GM12878 (cell line): Measurements from ENCODE around the gene FOXP1. TPM values are rescaled to one million over a fixed set of nuclear protein-coding genes. Genes with fewer than 3 reads are reported as not detected.

ENCODE experiments used
- ATAC-seq: fragments of 200-7000 bp; cut with Tn5 transposase; 3 replicates; pipeline ENCODE4 v1.9.1; 2020; ENCODE audit warnings: mild to moderate bottlenecking, moderate library complexity
- BruUV-seq: library from RNA; stranded (reverse); fragments of 400-500 nt; replicated peaks from 2 replicates; lab custom pipeline; 2021; lab: Mats Ljungman, UMichigan
- CTCF ChIA-PET: fragments of 300-600 bp; sonication (Branson Sonifier 250); formaldehyde crosslinking; extraction: SDS; loops from one replicate; lab custom pipeline; 2021; ENCODE audit warnings: inconsistent platforms; lab: Yijun Ruan, JAX
- POLR2A ChIA-PET: fragments of 350-600 bp; formaldehyde crosslinking; extraction: SDS; loops from one replicate; lab custom pipeline; 2021; ENCODE audit warnings: inconsistent platforms; lab: Charles Lee
- RAD21 ChIA-PET: fragments of 300-600 bp; sonication (Branson Sonifier 250); formaldehyde crosslinking; loops from one replicate; lab custom pipeline; 2023; ENCODE audit warnings: antibody characterized with exemption; ENCODE audit not compliant: unreplicated experiment; lab: Charles Lee
- SMC1A ChIA-PET: fragments of 300-600 bp; sonication (Branson Sonifier 250); formaldehyde crosslinking; loops from one replicate; lab custom pipeline; 2023; ENCODE audit not compliant: unreplicated experiment, uncharacterized antibody; lab: Charles Lee
- DNase-seq: peaks from one replicate; pipeline ENCODE4 v3.0.0-alpha.2; 2011; ENCODE audit warnings: low read depth, low spot score
- FAIRE-seq: peaks from 3 replicates; lab custom pipeline; 2011; peaks lifted over from hg19 to GRCh38; lab: Jason Lieb, UNC
- H2AFZ ChIP-seq: 2 replicates; pipeline ENCODE4 v1.6.0; 2011; ENCODE audit warnings: low read depth, low read length, control low read depth; ENCODE audit not compliant: control insufficient read depth
- H3K27ac ChIP-seq: 2 replicates; pipeline ENCODE4 v1.5.1; 2011; ENCODE audit warnings: control low read depth; ENCODE audit not compliant: control insufficient read depth, insufficient read depth
- H3K27me3 ChIP-seq, 2 experiments: replicated peaks in 1 of 2; 2 replicates each; pipeline versions ENCODE4 v1.6.0 to v1.6.1; 2011; ENCODE audit warnings: low read length in 1 of 2; ENCODE audit not compliant: control insufficient read depth in 2 of 2, insufficient read depth in 2 of 2
- H3K36me3 ChIP-seq, 2 experiments: 2 replicates each; pipeline ENCODE4 v1.5.1; 2011; ENCODE audit warnings: low read length in 1 of 2; ENCODE audit not compliant: control insufficient read depth in 2 of 2, insufficient read depth in 2 of 2
- H3K4me1 ChIP-seq: 2 replicates; pipeline ENCODE4 v1.6.1; 2011; ENCODE audit warnings: mild to moderate bottlenecking, low read length, moderate library complexity, mixed read lengths; ENCODE audit not compliant: control insufficient read depth, insufficient read depth
- H3K4me2 ChIP-seq: 2 replicates; pipeline ENCODE4 v1.6.0; 2011; ENCODE audit warnings: control low read depth; ENCODE audit not compliant: control insufficient read depth, insufficient read depth
- H3K4me3 ChIP-seq: fragments of 200-600 bp; sonication (generic); 2 replicates; pipeline ENCODE4 v1.5.1; 2016
- H3K79me2 ChIP-seq: 2 replicates; pipeline ENCODE4 v1.6.0; 2011; ENCODE audit warnings: low read length; ENCODE audit not compliant: control insufficient read depth, insufficient read depth
- H3K9ac ChIP-seq: 2 replicates; pipeline ENCODE4 v1.8.0; 2011; ENCODE audit warnings: low read length, control low read depth, mixed read lengths; ENCODE audit not compliant: control insufficient read depth, insufficient read depth
- H3K9me3 ChIP-seq: replicated peaks from 3 replicates; pipeline ENCODE4 v1.5.1; 2011; ENCODE audit warnings: mild to moderate bottlenecking, low read length; ENCODE audit not compliant: control insufficient read depth, insufficient read depth
- H4K20me1 ChIP-seq: 2 replicates; pipeline ENCODE4 v1.6.0; 2011; ENCODE audit not compliant: control insufficient read depth, insufficient read depth
- BACH1 ChIP-seq: fragments of 450-650 bp; IDR thresholded peaks from 2 replicates; pipeline ENCODE4 v1.6.1; 2017; ENCODE audit warnings: mild to moderate bottlenecking, borderline replicate concordance
- IRF5 ChIP-seq: fragments of 450-650 bp; IDR thresholded peaks from 2 replicates; pipeline ENCODE4 v1.6.1; 2017; ENCODE audit warnings: borderline replicate concordance
- PKNOX1 ChIP-seq: fragments of 450-650 bp; IDR thresholded peaks from 2 replicates; pipeline ENCODE4 v1.6.1; 2016; ENCODE audit warnings: mild to moderate bottlenecking
- RELA ChIP-seq: fragments of 450-650 bp; IDR thresholded peaks from 2 replicates; pipeline ENCODE4 v1.8.0; 2014; ENCODE audit warnings: borderline replicate concordance; ENCODE audit not compliant: partially characterized antibody
- SUZ12 ChIP-seq: fragments of 200-600 bp; sonication (generic); IDR thresholded peaks from one replicate; pipeline ENCODE4 v1.6.1; 2018; ENCODE audit warnings: antibody characterized with exemption, mild to moderate bottlenecking; ENCODE audit not compliant: unreplicated experiment
- TBL1XR1 ChIP-seq: IDR thresholded peaks from 2 replicates; pipeline ENCODE4 v1.6.1; 2012; ENCODE audit warnings: low read depth, low read length, improper control_type of control experiment
- TCF7 ChIP-seq: IDR thresholded peaks from 2 replicates; pipeline ENCODE4 v1.6.1; 2014; ENCODE audit warnings: antibody characterized with exemption, borderline replicate concordance
- ZNF24 ChIP-seq: fragments of 450-650 bp; IDR thresholded peaks from 2 replicates; pipeline ENCODE4 v1.6.1; 2017; ENCODE audit warnings: antibody characterized with exemption, mild to moderate bottlenecking
- WGBS: methylation state at CpG from one replicate; pipeline ENCODE4 v1.1.6; 2016; ENCODE audit warnings: low lambda C conversion rate; ENCODE audit not compliant: insufficient replicate concordance, insufficient coverage; ENCODE audit errors: missing lambda C conversion rate; 5-methylcytosine and 5-hydroxymethylcytosine counted together
- in situ Hi-C: fragments of 300-500 bp; cut with MboI; formaldehyde crosslinking; loops from 9 replicates; pipeline ENCODE4 v1.14.3; 2018; ENCODE audit warnings: mixed read lengths
- intact Hi-C: fragments of 100-400 bp; cut with micrococcal nuclease; formaldehyde crosslinking; loops from one replicate; pipeline ENCODE4 v1.14.2; 2022; ENCODE audit not compliant: unreplicated experiment
- polyA plus RNA-seq, 11 experiments: library from polyadenylated mRNA; depleted of rRNA in 4 of 11; unstranded in 6 of 11; stranded (reverse) in 5 of 11; fragments of >200 nt; fragmentation: Nextera tagmentation in 4 of 11; fragmentation: Illumina TruSeq in 1 of 11; extraction: Ambion mirVana in 4 of 11; extraction: Trizol in 1 of 11; gene quantifications; 1 replicate in 1 of 11; 2 replicates in 10 of 11; pipeline versions ENCODE4 v1.2.1 to v1.2.3, GENCODE V29; 2011 to 2016; ENCODE audit warnings: inconsistent platforms in 2 of 11, missing spikeins in 2 of 11, low read depth in 1 of 11
- total RNA-seq, 4 experiments: library from RNA; depleted of rRNA in 3 of 4; stranded (reverse); fragments of >200 nt in 3 of 4; fragmentation: Illumina TruSeq in 1 of 4; extraction: Trizol in 1 of 4; gene quantifications; 2 replicates each; pipeline versions ENCODE4 v1.2.1 to v1.2.3, GENCODE V29; 2013 to 2021
- TF ChIP-seq, protein P1 (sequence below): fragments of 450-650 bp; formaldehyde crosslinking; IDR thresholded peaks from 2 replicates; pipeline ENCODE4 v1.4.0; 2022; ENCODE audit warnings: mild to moderate bottlenecking, moderate library complexity

The FOXP1 gene
- total and polyA plus RNA-seq, 10 of the 15 experiments (the other 5 are each of a cell fraction or from before 2014, with no cell fraction given), result 0.05 to 1.6 (median 0.20) TPM; not detected in 1

DNA sequence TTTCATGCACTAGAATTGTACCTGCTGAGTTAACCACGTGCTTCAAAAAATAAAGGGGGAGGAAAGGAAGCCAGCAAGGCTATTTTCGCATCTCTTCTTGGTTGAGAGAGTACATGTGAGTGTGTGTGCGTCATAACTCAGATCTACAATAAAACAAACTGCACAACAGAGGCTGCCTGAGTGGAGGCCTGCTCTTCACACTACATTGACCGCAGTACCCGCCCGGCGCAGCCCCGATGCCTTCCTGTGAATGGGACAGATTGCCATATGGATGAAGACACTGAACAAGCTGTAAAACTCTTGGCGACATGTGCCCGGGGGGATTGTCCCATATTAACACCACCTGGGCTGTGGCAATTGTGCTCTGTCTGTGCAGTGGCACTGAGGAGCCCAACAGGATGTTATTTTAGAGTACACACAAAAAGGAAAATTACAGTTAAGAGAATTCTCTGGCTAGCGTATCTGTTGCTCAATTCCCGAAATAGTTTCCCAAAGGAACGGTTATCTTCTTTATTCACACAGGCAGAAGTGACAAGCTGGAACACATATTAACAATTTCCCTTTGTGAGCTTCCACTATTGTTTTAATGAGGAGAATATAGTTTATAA, 551.5 kb downstream of the FOXP1 start:
- no peak; the same call in 2 of the 3 replicates for ATAC-seq
- Histone ChIP-seq H3K9me3 (no peaks in the 10 kb centered on the region), H3K9ac (no peak overlapping the region), H3K4me2 (no peak overlapping the region), H2AFZ (no peak overlapping the region), H3K4me3 (no peak overlapping the region), H3K27ac (no peak overlapping the region), H3K79me2 (no peaks in the 10 kb centered on the region), H3K4me1 (no peaks in the 10 kb centered on the region), H3K36me3 (no peaks in the 10 kb centered on the region), H3K27me3 (no peaks in the 10 kb centered on the region), H4K20me1 (no peaks in the 10 kb centered on the region)
- POLR2A ChIA-PET, result no interaction called here
- WGBS, result 21% methylated on average over 13 of the region's 13 CpGs
- no peak for DNase-seq
- intact Hi-C loops, result loop anchor here (2.0 kb wide), 1 partner anchor 25 kb away; no protein-coding TSS in a partner anchor
- in situ Hi-C loops, result no loop called here
- FAIRE-seq, result no peak
- TF ChIP-seq SUZ12 (no peak), TBL1XR1 (no peak), IRF5 (no peak)
- RAD21 ChIA-PET, result no interaction called here
- BruUV-seq, result no TSS peak
- CTCF ChIA-PET, result no interaction called here
- SMC1A ChIA-PET, result no interaction called here

GRCh38 chr3:71031181-71031580, 552.3 kb downstream of the FOXP1 start:
- H3K36me3 ChIP-seq, result no peaks in the 10 kb centered on the region
- H3K27me3 ChIP-seq, result no peaks in the 10 kb centered on the region
- ATAC-seq (no peak), DNase-seq (no peak), FAIRE-seq (no peak)
- ChIA-PET POLR2A (no interaction called here), CTCF (no interaction called here), SMC1A (no interaction called here), RAD21 (no interaction called here)
- H3K79me2 ChIP-seq, result no peaks in the 10 kb centered on the region
- no peak overlapping the region for H3K4me3 ChIP-seq
- no peak overlapping the region for H3K4me2 ChIP-seq
- in situ Hi-C loops, result no loop called here
- H2AFZ ChIP-seq, result no peak overlapping the region
- intact Hi-C loops, result loop anchor here (2.0 kb wide), 1 partner anchor 26 kb away; no protein-coding TSS in a partner anchor
- no peaks in the 10 kb centered on the region for H4K20me1 ChIP-seq
- no peaks in the 10 kb centered on the region for H3K4me1 ChIP-seq
- 84% methylated on average over 1 of the region's 1 CpG for WGBS
- H3K27ac ChIP-seq, result no peak overlapping the region
- no peak overlapping the region for H3K9ac ChIP-seq
- H3K9me3 ChIP-seq, result no peaks in the 10 kb centered on the region
- BruUV-seq, result no TSS peak
- TF ChIP-seq ZNF24 (no peak), PKNOX1 (no peak), RELA (no peak), TCF7 (no peak), BACH1 (no peak), SUZ12 (no peak)
- TF ChIP-seq, protein P1, sequence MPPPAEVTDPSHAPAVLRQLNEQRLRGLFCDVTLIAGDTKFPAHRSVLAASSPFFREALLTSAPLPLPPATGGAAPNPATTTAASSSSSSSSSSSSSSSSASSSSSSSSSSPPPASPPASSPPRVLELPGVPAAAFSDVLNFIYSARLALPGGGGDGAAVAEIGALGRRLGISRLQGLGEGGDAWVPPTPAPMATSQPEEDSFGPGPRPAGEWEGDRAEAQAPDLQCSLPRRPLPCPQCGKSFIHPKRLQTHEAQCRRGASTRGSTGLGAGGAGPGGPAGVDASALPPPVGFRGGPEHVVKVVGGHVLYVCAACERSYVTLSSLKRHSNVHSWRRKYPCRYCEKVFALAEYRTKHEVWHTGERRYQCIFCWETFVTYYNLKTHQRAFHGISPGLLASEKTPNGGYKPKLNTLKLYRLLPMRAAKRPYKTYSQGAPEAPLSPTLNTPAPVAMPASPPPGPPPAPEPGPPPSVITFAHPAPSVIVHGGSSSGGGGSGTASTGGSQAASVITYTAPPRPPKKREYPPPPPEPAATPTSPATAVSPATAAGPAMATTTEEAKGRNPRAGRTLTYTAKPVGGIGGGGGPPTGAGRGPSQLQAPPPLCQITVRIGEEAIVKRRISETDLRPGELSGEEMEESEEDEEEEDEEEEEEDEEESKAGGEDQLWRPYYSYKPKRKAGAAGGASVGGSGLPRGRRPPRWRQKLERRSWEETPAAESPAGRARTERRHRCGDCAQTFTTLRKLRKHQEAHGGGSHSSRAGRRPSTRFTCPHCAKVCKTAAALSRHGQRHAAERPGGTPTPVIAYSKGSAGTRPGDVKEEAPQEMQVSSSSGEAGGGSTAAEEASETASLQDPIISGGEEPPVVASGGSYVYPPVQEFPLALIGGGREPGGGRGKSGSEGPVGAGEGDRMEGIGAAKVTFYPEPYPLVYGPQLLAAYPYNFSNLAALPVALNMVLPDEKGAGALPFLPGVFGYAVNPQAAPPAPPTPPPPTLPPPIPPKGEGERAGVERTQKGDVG (CRISPR knock-in tag), result no peak
